ENCODE results near the gene SOST. TPM values are rescaled to one million over a fixed set of nuclear protein-coding genes. Genes with fewer than 3 reads are reported as not detected.
"Not testable (repeated sequence)": the region's sequence is repeated elsewhere in the genome, so short reads cannot be mapped to it uniquely, and the experiment has no call there.

Gene SOST
- total RNA-seq = not detected

GRCh38 chr17:43758497-43759174 is at the start of gene SOST:
TSS of gene SOST (minus strand) at chr17:43758791. CDS start at chr17:43758741, 50 bp downstream.
- no peak within 1 kb of the TSS for H3K4me3 Mint-ChIP-seq
- no peaks in the 10 kb centered on the region for H3K36me3 Mint-ChIP-seq (ENCODE audit: low read depth)
- intact Hi-C loops (cut with micrococcal nuclease) = no loop called here
- no peaks in the 10 kb centered on the region for H3K4me1 Mint-ChIP-seq (ENCODE audit: low read depth)
- H3K9me3 Mint-ChIP-seq = no peaks in the 10 kb centered on the region
- CTCF ChIA-PET = interaction anchor here (1.2 to 16.8 kb wide), 4 partner anchors 9 to 62 kb away, joined by 3 to 403 read pairs (median 8); no protein-coding TSS in a partner anchor
- no peak within 1 kb of the TSS for H3K27ac Mint-ChIP-seq
- peaks cover 24% of the 10 kb centered on the region for H3K27me3 Mint-ChIP-seq (ENCODE audit: low read depth)
- DNase-seq = no peak

- Mint-ChIP-seq H3K9me3 (no peaks in the 10 kb centered on the region), H3K4me1 (ENCODE audit: low read depth) (no peaks in the 10 kb centered on the region), H3K27me3 (ENCODE audit: low read depth) (peaks cover 6% of the 10 kb centered on the region), H3K27ac (no peak overlapping the region), H3K4me3 (no peak overlapping the region), H3K36me3 (ENCODE audit: low read depth) (no peaks in the 10 kb centered on the region)
- DNase-seq = no peak
- CTCF ChIA-PET = interaction anchor here (0.6 to 1.2 kb wide), 4 partner anchors 48 to 237 kb away, joined by 3 to 4 read pairs (median 3); no protein-coding TSS in a partner anchor
- intact Hi-C loops (cut with micrococcal nuclease) = no loop called here
These were observed 49.5 kb upstream of the SOST start for GRCh38 chr17:43808076-43808475.

- DNase-seq = no peak
- Mint-ChIP-seq H3K27ac (no peak overlapping the region), H3K4me1 (ENCODE audit: low read depth) (no peaks in the 10 kb centered on the region), H3K27me3 (ENCODE audit: low read depth) (peaks cover 11% of the 10 kb centered on the region), H3K36me3 (ENCODE audit: low read depth) (no peaks in the 10 kb centered on the region), H3K9me3 (no peaks in the 10 kb centered on the region), H3K4me3 (no peak overlapping the region)
- CTCF ChIA-PET = no interaction called here
- intact Hi-C loops (cut with micrococcal nuclease) = no loop called here
These were observed 46.5 kb upstream of the SOST start for GRCh38 chr17:43805117-43805516.

- intact Hi-C loops (cut with micrococcal nuclease) = no loop called here
- no peaks in the 10 kb centered on the region for H3K4me1 Mint-ChIP-seq (ENCODE audit: low read depth)
- no peaks in the 10 kb centered on the region for H3K36me3 Mint-ChIP-seq (ENCODE audit: low read depth)
- no peaks in the 10 kb centered on the region for H3K9me3 Mint-ChIP-seq
- peaks cover 8% of the 10 kb centered on the region for H3K27me3 Mint-ChIP-seq (ENCODE audit: low read depth)
- no peak overlapping the region for H3K4me3 Mint-ChIP-seq
- no peak for DNase-seq
- CTCF ChIA-PET = interaction anchor here (0.7 kb wide), 1 partner anchor 42 kb away, joined by 5 read pairs; no protein-coding TSS in a partner anchor
- H3K27ac Mint-ChIP-seq = no peak overlapping the region
These were observed 45.2 kb upstream of the SOST start for GRCh38 chr17:43803758-43804157.

- no peaks in the 10 kb centered on the region for H3K36me3 Mint-ChIP-seq (ENCODE audit: low read depth)
- intact Hi-C loops (cut with micrococcal nuclease) = no loop called here
- CTCF ChIA-PET = no interaction called here
- DNase-seq = no peak
- H3K9me3 Mint-ChIP-seq = no peaks in the 10 kb centered on the region
- H3K4me1 Mint-ChIP-seq (ENCODE audit: low read depth) = no peaks in the 10 kb centered on the region
- no peak overlapping the region for H3K4me3 Mint-ChIP-seq
- no peak overlapping the region for H3K27ac Mint-ChIP-seq
- peaks cover 9% of the 10 kb centered on the region for H3K27me3 Mint-ChIP-seq (ENCODE audit: low read depth)
These were observed 43.3 kb upstream of the SOST start for GRCh38 chr17:43801844-43802243.

- H3K36me3 Mint-ChIP-seq (ENCODE audit: low read depth) = no peaks in the 10 kb centered on the region
- intact Hi-C loops (cut with micrococcal nuclease) = no loop called here
- no peaks in the 10 kb centered on the region for H3K4me1 Mint-ChIP-seq (ENCODE audit: low read depth)
- no peak for DNase-seq
- no peak overlapping the region for H3K27ac Mint-ChIP-seq
- no peak overlapping the region for H3K4me3 Mint-ChIP-seq
- H3K27me3 Mint-ChIP-seq (ENCODE audit: low read depth) = peaks cover 9% of the 10 kb centered on the region
- CTCF ChIA-PET = no interaction called here
- H3K9me3 Mint-ChIP-seq = no peaks in the 10 kb centered on the region
These were observed 42.1 kb upstream of the SOST start for GRCh38 chr17:43800736-43801135.

- no peaks in the 10 kb centered on the region for H3K9me3 Mint-ChIP-seq
- intact Hi-C loops (cut with micrococcal nuclease) = no loop called here
- no peak overlapping the region for H3K27ac Mint-ChIP-seq
- CTCF ChIA-PET = interaction anchor here (0.5 to 0.7 kb wide), 2 partner anchors 626 to 871 kb away, joined by 3 to 4 read pairs; no protein-coding TSS in a partner anchor
- H3K36me3 Mint-ChIP-seq (ENCODE audit: low read depth) = no peaks in the 10 kb centered on the region
- H3K27me3 Mint-ChIP-seq (ENCODE audit: low read depth) = peaks cover 10% of the 10 kb centered on the region
- no peaks in the 10 kb centered on the region for H3K4me1 Mint-ChIP-seq (ENCODE audit: low read depth)
- no peak for DNase-seq
- no peak overlapping the region for H3K4me3 Mint-ChIP-seq
These were observed 40.5 kb upstream of the SOST start for GRCh38 chr17:43799047-43799446.

GRCh38 chr17:43798024-43798423 is 39.4 kb upstream of the SOST start:
- H3K9me3 Mint-ChIP-seq; H3K4me1 Mint-ChIP-seq (ENCODE audit: low read depth); CTCF ChIA-PET; H3K27ac Mint-ChIP-seq; intact Hi-C loops (cut with micrococcal nuclease); DNase-seq; H3K4me3 Mint-ChIP-seq; H3K36me3 Mint-ChIP-seq (ENCODE audit: low read depth); H3K27me3 Mint-ChIP-seq (ENCODE audit: low read depth): not testable (repeated sequence)

- H3K9me3 Mint-ChIP-seq; H3K27me3 Mint-ChIP-seq (ENCODE audit: low read depth); H3K4me1 Mint-ChIP-seq (ENCODE audit: low read depth); H3K4me3 Mint-ChIP-seq; DNase-seq; H3K27ac Mint-ChIP-seq; CTCF ChIA-PET; H3K36me3 Mint-ChIP-seq (ENCODE audit: low read depth): not testable (repeated sequence)
- intact Hi-C loops (cut with micrococcal nuclease) = loop anchor here (5.0 kb wide), 1 partner anchor 55 kb away; the partner anchor contains the start of gene CD300LG
These were observed 34.1 kb upstream of the SOST start for GRCh38 chr17:43792668-43793067.

GRCh38 chr17:43791589-43791988 is 33.0 kb upstream of the SOST start:
- Mint-ChIP-seq H3K36me3 (ENCODE audit: low read depth) (no peaks in the 10 kb centered on the region), H3K27me3 (ENCODE audit: low read depth) (peaks cover 3% of the 10 kb centered on the region), H3K4me3 (no peak overlapping the region), H3K4me1 (ENCODE audit: low read depth) (no peaks in the 10 kb centered on the region), H3K27ac (no peak overlapping the region), H3K9me3 (peaks cover 1% of the 10 kb centered on the region)
- CTCF ChIA-PET = interaction anchor here (0.6 kb wide), 1 partner anchor 544 kb away, joined by 3 read pairs; no protein-coding TSS in a partner anchor
- intact Hi-C loops (cut with micrococcal nuclease) = loop anchor here (5.0 kb wide), 1 partner anchor 56 kb away; the partner anchor contains the start of gene CD300LG
- DNase-seq = no peak

- Mint-ChIP-seq H3K4me3 (no peak overlapping the region), H3K27me3 (ENCODE audit: low read depth) (no peaks in the 10 kb centered on the region), H3K9me3 (peaks cover 1% of the 10 kb centered on the region), H3K27ac (no peak overlapping the region), H3K36me3 (ENCODE audit: low read depth) (no peaks in the 10 kb centered on the region), H3K4me1 (ENCODE audit: low read depth) (no peaks in the 10 kb centered on the region)
- CTCF ChIA-PET = interaction anchor here (0.6 kb wide), 1 partner anchor 29 kb away, joined by 4 read pairs; no protein-coding TSS in a partner anchor
- intact Hi-C loops (cut with micrococcal nuclease) = loop anchor here (5.0 kb wide), 1 partner anchor 57 kb away; the partner anchor contains the start of gene CD300LG
- DNase-seq = no peak
These were observed 31.8 kb upstream of the SOST start for GRCh38 chr17:43790311-43790940.

GRCh38 chr17:43789482-43789881 is 30.9 kb upstream of the SOST start:
- intact Hi-C loops (cut with micrococcal nuclease) = loop anchor here (5.0 kb wide), 1 partner anchor 43 kb away; the partner anchor contains the start of gene MPP3
- no peaks in the 10 kb centered on the region for H3K27me3 Mint-ChIP-seq (ENCODE audit: low read depth)
- no peaks in the 10 kb centered on the region for H3K4me1 Mint-ChIP-seq (ENCODE audit: low read depth)
- no peaks in the 10 kb centered on the region for H3K36me3 Mint-ChIP-seq (ENCODE audit: low read depth)
- CTCF ChIA-PET = interaction anchor here (0.6 kb wide), 1 partner anchor 28 kb away, joined by 4 read pairs; no protein-coding TSS in a partner anchor
- H3K27ac Mint-ChIP-seq = no peak overlapping the region
- no peak overlapping the region for H3K4me3 Mint-ChIP-seq
- H3K9me3 Mint-ChIP-seq = peaks cover 1% of the 10 kb centered on the region
- no peak for DNase-seq

Measured in activated naive CD4-positive, alpha-beta T cell treated with anti-CD3 and anti-CD28 coated beads for 36 hours (primary cell).